Lower leg skin (tissue), 4 donors: ENCODE results near the gene C21orf91. TPM values are rescaled to one million over a fixed set of nuclear protein-coding genes. Genes with fewer than 3 reads are reported as not detected.

Experiments
- DNase-seq, 2 donors: peaks; one replicate each; pipeline ENCODE4 v3.0.0-alpha.2; 2019; ENCODE audit warnings: low spot score in 2 of 2
- H3K4me3 ChIP-seq: fragments of 200-600 bp; sonication (generic); 2 replicates; pipeline ENCODE4 v1.5.1; 2017; ENCODE audit warnings: mild to moderate bottlenecking, low read depth; ENCODE audit not compliant: poor library complexity, severe bottlenecking
- POLR2A ChIP-seq, 2 donors: fragments of 450-650 bp; IDR thresholded peaks; one replicate each; pipeline ENCODE4 v1.6.1; 2016 to 2017; ENCODE audit warnings: antibody characterized with exemption in 2 of 2, mild to moderate bottlenecking in 1 of 2, moderate library complexity in 1 of 2
- WGBS, 2 donors: methylation state at CpG; one replicate each; pipeline ENCODE4 v1.1.5; 2018; 5-methylcytosine and 5-hydroxymethylcytosine counted together
- intact Hi-C: fragments of 100-400 bp; cut with DNase I; formaldehyde crosslinking; loops from one replicate; pipeline ENCODE4 v1.15.0; 2023; ENCODE audit warnings: low total_unique reads
- total RNA-seq, 4 donors: library from RNA; depleted of rRNA; stranded (reverse); fragments of >200 nt; gene quantifications; one replicate each; pipeline ENCODE4 v1.1.0, GENCODE V29; 2016
- TF ChIP-seq, protein P1 (sequence below), 3 donors: fragments of 450-650 bp; IDR thresholded peaks; one replicate each; pipeline ENCODE4 v1.5.1; 2016; ENCODE audit warnings: antibody characterized with exemption in 3 of 3, mild to moderate bottlenecking in 3 of 3, moderate library complexity in 2 of 3

C21orf91 gene
- total RNA-seq, 4 donors from 2014 or later = 14.1 to 24.5 (median 17.2) TPM

DNA sequence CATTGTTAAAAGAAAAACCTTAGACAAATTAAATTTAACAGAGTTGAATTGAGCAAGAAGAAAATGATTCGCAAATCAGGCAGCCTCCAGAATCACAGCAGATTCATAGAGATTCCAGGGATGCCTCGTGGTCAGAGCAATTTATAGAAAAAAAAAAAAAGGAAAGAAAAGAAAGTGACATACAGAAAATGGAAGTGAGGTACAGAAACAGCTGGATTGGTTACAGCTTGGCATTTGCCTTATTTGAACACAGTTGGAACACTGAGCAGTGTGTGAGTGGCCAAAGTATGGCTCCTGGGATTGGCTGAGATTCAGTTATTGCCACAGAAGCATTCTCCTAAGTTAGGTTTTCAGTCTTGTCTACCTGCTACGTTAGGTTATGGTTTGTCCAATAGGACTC lies 9.1 kb upstream of the C21orf91 start:
- DNase-seq = no peak
- intact Hi-C loops = no loop called here
- 51 to 53% methylated on average over 3 of the region's 3 CpGs for WGBS, 2 donors
- no peak overlapping the region for H3K4me3 ChIP-seq
- TF ChIP-seq POLR2A (IDR thresholded peaks at IDR 0.05) = no peak
- TF ChIP-seq, protein P1, sequence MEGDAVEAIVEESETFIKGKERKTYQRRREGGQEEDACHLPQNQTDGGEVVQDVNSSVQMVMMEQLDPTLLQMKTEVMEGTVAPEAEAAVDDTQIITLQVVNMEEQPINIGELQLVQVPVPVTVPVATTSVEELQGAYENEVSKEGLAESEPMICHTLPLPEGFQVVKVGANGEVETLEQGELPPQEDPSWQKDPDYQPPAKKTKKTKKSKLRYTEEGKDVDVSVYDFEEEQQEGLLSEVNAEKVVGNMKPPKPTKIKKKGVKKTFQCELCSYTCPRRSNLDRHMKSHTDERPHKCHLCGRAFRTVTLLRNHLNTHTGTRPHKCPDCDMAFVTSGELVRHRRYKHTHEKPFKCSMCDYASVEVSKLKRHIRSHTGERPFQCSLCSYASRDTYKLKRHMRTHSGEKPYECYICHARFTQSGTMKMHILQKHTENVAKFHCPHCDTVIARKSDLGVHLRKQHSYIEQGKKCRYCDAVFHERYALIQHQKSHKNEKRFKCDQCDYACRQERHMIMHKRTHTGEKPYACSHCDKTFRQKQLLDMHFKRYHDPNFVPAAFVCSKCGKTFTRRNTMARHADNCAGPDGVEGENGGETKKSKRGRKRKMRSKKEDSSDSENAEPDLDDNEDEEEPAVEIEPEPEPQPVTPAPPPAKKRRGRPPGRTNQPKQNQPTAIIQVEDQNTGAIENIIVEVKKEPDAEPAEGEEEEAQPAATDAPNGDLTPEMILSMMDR (IDR thresholded peaks at IDR 0.05) = no peak

DNA sequence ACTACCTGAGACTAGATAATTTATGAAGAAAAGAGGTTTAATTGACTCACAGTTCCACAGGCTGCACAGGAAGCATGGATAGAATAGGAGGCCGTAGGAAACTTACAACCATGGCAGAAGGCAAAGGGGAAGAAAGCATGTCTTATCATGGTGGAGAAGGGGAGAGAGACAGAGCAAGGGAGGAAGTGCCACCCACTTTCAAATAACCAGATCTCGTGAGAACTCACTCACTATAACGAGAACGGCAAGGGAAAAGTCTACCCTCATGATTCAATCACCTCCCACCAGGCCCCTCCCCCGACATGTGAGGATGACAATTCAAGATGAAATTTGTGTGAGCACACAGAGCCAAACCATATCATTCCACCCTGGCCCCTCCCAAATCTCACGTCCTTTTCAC lies 4.7 kb upstream of the C21orf91 start:
- WGBS, 2 donors = 79% methylated on average over 6 of the region's 6 CpGs
- intact Hi-C loops = no loop called here
- TF ChIP-seq, protein P1 (IDR thresholded peaks at IDR 0.05) = no peak
- TF ChIP-seq POLR2A (IDR thresholded peaks at IDR 0.05) = no peak
- DNase-seq = no peak
- H3K4me3 ChIP-seq = no peak overlapping the region

DNA sequence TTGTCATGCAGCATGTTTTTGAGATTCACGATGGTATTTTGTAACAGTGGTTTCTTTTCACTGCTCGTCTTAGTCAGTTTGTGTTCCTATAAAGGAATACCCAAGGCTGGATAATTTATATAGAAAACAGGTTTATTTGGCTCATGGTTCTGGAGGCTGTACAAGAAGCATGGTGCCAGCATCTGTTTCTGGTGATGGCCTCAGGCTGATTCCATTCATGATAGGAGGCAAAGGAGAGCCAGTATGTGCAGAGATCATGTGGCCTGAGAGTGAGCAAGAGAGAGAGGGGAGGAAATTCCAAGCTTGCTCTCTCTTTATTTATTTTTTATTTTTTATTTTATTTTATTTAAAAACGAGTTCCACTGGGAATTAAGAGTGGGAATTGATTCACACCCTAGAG lies 2.0 kb upstream of the C21orf91 start:
- intact Hi-C loops = no loop called here
- WGBS, 2 donors = 50 to 62% methylated on average over 3 of the region's 3 CpGs
- no peak overlapping the region for H3K4me3 ChIP-seq
- no peak for TF ChIP-seq POLR2A (IDR thresholded peaks at IDR 0.05)
- TF ChIP-seq, protein P1 (IDR thresholded peaks at IDR 0.05) = no peak
- DNase-seq = no peak

DNA sequence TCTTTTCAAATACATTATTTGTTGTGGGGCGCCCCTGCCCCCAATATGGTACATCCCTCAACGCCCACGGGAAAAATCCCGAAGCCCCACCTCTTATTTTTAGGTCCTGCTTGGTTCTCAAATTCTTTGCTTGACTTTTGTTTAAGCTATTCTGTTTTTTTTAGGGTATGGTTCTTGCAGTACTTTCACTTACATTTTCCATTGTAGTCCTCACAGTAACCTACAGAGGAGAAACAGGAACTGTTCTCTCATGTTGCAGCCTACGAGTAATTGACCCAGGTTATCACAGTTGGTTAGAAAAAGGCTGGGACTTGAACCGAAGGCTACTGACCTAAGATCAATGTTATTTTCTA lies 697 bp upstream of the C21orf91 start:
- no peak for DNase-seq
- 4% methylated on average over 6 of the region's 6 CpGs for WGBS, 2 donors
- H3K4me3 ChIP-seq = peak overlapping the region; percentile 82
- TF ChIP-seq, protein P1 (IDR thresholded peaks at IDR 0.05) = no peak
- TF ChIP-seq POLR2A (IDR thresholded peaks at IDR 0.05) = no peak
- intact Hi-C loops = no loop called here

DNA sequence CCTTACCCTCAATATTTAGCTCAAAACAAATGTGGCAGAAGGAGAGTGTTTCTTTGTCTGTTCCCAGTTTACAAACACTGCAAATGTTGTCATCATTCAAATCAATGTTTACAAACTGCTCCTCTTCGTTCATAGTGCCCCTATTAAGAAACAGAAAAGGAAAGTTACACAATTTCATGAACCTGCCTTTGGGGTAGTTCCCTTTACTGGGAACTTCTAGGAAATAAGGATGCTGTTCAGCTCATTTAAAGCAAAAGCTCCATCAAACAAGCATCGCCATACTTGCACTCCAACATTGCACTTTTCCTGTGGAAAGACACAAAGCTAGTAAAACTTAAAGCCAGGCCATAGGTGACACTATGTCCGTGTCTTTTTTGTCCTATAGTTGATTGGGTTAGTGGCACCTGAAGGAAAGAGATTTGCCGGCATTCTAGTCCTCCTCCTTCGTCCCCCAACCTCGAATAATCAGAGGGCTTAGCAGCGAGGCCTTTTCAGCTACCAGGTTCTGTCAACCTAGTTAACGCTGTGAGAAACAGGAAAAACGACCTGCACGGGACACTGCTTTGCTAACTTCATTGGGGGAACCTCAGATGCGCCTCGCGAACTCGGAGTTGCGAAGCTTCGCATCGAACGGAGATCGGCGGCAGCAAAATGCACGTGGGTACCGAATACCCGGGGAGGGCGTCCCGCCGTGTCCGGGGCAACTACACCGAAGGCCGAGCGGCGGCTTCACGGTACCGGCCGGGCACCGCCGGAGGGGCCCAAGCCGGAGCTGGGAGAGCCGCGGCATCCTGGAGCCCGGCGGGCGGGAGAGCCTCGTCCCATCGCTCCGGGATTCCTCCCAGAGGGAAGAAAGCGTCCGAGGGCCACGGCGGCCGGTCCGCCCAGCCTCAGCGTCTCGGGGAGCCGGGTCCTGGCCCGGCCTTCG lies 706 bp downstream of the C21orf91 start:
- peak overlapping the region; percentile 82 for H3K4me3 ChIP-seq
- intact Hi-C loops = no loop called here
- DNase-seq = peak; percentile 21 to 88
- WGBS, 2 donors = 0% methylated on average over 51 to 54 of the region's 56 CpGs
- TF ChIP-seq POLR2A (IDR thresholded peaks at IDR 0.05) = no peak
- TF ChIP-seq, protein P1 (IDR thresholded peaks at IDR 0.05) = no peak
